Measurements from ENCODE around the gene PIP5K1C. TPM values are rescaled to one million over a fixed set of nuclear protein-coding genes. Genes with fewer than 3 reads are reported as not detected.
"Not testable (repeated sequence)": the region's sequence is repeated elsewhere in the genome, so short reads cannot be mapped to it uniquely, and the experiment has no call there.

The PIP5K1C gene
- total RNA-seq, 1 donor from 2014 or later, result 20.7 TPM

DNA sequence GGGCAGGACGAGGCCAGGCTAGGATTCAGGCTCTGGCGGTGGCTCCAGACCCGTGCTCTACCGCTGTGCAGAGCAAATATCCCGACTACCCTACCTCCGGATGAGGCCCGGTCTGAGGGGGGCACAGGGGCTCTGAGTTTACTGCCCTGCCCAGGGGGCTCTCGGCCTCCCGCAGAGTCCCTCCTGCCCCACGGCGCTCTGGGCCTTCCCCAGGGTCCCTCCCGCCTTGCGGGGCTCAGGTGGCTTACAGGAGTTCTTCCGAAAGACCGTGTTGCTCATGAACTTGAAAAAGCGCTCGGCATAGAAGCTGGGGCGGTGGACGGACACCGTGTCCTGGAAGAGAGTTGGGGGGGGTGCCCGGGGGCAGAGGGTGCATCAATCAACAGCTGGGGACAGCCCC is 54.5 kb downstream of the PIP5K1C start:
- DNase-seq, result no peak

DNA sequence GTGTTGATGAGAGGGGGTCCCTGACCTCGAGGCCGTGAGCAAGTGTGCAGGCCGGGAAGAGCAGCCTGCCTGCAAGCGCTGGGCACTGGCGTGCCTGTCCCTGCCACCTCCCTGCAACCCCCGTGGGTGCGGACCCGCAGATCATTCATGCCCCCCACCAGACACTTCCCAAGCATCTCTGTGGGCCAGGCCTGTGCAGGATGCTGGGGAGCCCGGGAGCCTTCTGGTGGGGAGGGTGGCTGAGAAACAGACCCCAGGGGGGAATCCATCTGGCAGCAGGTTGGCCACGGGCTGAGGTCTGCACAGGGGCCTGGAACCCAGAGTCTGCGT is 55.2 kb downstream of the PIP5K1C start:
- no peak for DNase-seq

DNA sequence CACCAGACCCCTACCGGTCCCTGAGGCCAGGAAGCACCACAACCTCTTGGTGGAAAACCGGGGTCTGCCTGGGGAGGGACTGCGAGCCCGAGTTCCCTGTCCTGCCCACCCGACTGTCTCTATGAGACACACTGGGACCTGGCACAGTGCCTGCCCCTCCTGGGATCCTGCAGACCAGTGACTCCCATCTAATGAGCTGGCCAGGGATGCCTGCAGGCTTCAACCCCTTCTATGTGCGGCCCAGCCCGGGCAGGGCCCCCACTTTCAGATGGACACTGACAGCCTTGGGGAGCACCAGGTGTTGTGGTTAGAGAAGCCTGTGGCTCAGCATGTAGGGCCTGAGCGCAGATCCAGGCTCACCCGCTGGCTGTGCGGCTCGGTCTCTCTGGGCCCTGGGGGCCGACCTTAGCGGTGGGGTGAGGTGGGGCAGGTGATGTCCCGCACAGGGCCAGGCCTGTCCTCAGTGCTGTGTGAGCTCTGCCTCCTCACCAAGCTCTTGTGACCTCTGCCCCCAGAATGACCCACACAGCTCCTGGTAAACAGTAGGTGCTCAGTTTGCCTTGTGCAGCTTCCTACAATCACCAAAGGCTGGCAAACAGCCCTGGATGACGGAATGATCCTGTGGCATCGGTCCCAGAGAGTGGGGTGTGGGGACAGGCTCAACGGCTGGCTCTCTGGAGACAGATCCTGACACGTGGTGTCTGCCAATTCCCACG is 55.8 kb downstream of the PIP5K1C start:
- DNase-seq, result no peak

DNA sequence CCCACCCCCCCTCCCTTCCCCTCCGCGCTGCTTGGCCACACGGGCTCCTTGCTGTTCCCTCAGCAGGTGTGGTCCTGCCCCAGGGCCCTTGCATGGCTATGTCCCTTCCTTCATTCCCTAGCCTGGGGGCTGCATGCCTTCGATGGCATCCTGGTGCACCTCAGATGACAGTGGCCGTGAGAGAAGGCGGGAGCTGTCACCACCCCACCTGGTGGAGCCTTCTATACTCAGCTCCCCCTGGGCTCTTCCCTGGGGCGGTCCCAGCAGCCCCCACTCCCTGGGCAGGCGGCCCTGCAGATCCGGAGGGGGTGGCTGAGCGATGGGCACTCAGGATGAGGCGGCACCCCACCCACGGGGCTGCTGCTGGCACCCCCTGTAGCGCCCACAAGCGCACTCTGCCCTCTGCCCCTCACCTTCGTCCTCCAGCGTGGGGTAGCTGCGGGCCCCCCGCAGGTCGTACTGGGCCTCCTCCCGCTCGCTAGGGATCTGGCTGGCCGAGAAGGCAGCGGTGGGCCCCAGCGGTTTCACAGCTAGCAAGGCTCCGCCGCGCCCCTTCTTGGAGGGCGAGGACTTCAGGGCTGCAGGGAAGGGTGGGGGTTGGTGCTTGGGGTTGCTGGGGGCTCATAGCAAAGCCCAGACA is 56.5 kb downstream of the PIP5K1C start:
- DNase-seq, result no peak

DNA sequence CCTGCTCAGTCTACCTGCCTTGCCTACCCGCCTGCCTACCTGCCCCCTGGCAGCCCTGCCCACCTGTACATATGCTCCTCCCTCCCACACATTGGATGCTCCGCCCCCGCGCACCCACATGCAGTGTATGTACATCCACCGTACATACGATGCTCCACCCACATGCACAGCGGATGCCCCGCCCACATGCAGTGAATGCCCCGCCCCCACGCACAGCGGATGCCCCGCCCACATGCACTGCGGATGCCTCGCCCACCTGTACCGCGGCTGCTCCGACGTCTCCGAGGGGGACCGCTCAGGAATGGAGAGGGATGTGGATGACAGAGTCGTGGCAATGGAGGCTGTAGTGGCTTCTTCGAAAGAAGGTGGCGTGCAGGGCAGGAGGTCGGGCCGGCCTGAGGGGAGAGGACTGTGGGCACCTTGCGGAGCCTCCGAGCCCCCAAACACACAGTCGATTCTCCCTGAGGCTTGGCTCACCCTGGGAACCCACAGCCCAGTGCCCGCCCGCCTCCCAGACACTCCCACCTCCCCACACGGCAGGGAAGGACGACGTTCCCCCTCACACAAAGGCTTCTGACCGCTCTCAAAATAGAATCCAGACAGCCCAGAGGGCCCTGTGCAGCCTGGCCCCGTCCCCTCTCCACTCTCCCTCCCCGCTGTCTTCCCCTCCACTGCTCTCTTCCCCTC is 57.1 kb downstream of the PIP5K1C start:
- no peak for DNase-seq

DNA sequence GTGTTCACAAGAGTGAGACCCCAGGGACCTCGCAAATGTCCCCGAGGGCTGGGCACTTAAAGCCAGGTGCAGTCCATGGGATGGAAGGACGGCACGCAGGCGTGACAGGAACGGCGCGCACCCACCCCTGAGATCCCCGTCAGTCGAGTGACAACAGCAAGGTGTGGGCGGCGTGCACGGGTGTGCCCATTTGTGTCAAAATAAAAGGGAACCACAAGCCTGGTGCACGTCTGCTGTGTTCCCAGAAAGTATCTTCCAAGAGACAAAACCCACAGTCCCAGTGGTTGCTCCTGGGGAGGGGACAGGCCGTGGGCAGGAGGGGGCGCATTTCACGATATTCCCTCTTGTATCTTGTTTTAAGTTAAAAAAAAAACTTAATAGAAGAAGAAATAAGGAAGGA is 58.0 kb downstream of the PIP5K1C start:
- no peak for DNase-seq

DNA sequence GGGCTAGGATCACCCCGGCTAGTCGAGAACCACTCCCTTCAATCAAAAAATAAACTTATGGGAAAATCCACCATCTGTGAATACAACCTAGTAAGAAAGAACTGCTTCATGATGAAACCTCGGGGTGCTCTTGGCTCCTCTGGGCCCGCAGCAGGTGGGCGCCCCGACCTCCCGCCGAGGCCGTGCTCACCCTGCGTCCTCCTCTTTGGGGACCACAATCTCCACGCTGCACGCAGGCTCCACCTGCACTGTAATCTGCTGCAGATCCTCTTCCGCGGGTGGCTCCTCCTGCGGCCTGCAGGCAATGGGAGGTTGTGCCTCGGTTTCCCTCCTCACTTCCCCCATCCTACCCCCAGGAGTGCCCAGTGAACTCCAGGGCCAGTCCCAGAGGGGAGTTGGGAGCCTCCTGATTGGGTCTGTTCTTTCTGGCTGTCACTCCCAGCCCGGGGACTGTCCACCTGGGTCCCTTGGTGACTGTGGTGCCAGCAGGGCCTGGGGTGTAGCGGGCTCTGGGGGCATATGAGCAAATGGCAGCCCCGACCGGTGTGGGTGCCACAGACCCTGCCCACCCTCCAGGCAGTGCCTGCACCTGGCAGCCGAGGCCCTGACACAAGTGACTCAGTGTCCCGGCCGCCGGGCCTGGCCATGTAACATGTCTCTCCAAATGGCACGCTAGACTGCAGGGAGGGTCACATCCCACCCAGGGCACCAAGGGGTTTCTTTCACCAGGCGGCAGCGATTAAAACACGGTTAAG is 58.6 kb downstream of the PIP5K1C start:
- DNase-seq, result no peak

DNA sequence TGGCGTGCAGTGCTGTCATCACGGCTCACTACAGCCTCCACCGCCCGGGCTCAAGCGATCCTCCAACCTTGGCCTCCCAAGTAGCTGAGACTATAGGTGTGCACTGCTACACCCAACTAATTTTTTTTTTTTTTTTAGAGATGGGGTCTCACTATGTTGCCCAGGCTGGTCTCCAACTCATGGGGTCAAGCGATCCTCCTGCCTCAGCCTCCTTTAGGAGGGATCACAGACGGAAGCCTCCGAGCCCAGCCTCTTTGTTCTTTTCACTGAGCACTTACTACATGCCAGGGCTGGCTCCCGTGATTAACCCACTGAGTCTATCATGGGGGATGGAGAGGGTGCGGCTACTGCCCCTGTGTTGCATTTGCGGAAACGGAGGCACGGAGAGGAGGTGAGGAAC is 60.8 kb downstream of the PIP5K1C start:
- no peak for DNase-seq

DNA sequence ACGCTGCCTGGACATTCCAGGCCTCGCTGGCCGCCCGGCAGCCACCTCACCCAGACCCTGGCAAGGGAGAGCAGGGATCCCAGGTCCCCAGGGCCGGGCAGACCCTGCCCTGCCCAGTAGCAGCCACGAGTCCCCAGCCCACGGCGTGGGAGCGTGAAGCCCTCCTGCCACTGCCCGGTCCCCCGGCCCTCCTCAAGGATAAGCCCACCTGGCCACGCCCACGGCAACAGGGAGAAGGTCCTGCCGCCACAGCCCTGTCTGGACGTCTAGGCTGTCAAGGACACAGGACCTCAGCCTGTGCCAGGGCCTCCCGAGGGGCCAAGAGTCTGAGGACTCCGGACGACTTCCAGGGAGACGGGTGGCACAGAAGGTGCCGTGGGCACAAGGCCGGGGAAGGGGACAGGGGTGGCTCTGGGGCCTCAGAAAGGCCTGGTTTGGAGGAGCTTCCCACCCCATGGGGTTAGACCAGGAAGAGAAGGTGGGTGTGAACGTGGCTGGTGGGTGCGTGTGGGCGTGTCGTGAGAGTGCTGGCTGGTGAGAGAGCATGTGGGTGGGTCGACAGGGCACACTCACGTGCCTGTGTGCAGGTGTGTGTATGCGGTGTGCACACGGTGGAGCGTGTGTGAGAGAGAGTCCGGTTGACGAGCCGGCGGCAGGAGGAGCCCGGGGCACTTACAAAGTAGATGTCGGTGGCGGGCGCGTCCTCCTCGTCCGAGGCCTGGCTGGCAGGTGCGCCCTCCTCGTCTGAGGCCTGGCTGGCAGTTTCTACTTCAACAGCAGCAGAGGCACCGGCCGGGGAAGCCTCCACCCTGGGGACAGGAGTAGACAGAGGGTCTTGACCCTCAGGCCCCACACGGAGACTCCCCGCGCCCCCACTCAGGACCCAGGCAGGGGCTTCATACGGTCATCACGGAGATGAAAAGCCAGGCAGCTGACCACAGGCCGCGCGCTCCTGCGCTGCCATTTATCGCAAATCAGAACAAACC is 61.8 kb downstream of the PIP5K1C start:
- DNase-seq, result no peak

DNA sequence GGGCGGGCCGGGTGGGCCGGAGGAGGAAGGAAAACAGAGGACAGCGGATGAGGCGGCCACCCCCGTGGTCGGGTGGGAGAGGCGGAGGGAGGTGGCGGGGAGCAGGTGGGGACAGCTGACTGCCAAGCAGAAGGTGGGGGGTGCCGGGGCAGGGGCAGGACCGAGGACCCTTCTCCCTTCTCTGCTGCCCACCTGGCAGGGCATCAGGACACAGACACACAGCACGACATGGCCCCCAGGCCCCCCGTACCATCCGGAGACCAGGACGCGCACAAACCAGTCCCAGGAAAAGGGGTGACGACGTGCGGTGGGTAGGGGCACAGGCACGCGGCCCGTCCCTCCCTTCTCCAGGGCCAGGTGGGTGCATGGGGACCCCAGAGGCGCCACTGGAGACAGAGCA is 62.6 kb downstream of the PIP5K1C start:
- DNase-seq, result no peak

DNA sequence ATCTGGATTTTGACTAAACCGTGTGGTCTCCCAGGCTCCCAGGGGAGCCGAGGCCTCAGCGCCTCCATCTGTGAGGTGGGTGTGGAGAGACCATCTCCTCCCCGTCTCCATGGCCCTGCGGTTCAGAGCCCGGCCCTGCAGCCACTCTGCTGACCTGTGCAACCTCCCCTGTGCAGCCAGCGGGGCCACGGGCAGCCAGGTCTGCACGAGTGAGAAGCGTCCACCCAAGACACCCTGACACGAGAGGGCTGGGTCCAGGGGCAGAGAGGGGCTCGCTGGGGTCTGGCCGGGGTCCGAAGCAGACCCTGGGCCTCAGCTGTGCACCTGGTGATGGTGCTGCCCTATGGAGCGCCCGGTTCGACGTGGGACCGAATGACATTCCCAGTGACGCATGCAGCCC is 63.3 kb downstream of the PIP5K1C start:
- no peak for DNase-seq

DNA sequence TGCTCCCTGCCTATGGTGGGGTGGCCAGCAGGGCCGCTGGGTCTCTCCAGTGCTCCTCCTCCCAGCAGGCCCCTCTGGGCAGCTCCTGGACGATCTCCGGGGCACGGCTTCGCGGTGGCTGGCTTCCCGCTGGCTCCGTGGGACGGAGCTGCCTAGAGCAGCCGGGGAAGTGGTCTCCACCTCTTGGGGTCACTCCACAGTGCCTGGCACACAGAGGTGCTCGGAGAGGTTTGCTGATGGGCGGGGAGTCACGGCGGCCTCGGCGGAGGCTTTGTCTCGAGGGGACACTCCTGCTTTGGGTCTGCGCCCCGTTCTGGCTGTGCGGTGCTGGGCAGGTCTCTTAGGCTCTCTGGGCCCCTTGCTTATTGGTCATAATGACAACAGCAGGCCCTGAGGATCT is 63.8 kb downstream of the PIP5K1C start:
- DNase-seq, result no peak

DNA sequence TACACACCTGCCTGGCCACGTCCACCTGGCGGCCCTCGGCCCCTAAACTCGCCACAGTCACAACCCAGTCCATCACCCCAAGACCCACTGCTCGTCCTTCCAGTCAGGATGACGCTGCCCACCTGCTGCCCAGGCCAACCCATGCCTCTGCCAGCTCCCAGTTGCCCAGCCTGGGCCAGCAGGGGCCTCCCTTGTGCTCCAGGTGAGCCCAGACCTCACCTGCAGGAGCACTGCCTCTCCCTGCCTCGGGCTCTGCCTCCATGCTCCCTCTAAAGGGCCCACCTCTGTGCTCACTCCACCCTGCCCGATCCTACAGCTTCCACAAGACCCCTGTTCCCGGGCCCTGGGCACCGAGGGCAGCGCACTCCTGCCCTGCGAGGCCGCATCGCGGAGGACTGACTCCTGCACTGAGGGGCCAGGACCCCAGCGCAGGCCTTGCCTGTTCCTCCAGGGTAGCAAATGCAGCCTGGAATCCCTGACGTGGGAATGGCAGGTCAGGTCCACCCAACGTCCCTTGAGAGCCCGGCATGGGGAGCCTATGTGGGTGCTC is 65.7 kb downstream of the PIP5K1C start:
- no peak for DNase-seq

DNA sequence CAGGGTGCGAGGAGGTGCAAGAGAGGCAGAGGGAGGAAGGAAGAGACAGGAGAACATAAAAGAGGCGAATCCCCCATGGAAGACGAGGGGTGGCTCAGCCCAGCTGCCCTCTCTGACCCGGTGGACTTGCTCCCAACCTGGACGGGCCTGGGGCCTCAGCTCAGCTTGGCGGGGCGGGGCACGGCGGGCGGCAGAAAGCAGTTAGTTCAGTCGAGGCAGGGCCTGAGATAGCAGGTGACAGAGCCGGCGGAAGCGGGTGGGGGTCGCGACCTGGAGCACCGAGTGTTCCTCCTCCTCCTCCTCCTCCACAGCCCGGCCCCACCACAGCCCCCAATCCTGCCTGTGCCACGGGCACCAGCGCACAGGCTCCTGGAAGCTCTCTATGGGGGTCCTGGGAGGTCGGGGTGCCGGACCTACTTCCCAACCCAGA is 66.7 kb downstream of the PIP5K1C start:
- no peak for DNase-seq

DNA sequence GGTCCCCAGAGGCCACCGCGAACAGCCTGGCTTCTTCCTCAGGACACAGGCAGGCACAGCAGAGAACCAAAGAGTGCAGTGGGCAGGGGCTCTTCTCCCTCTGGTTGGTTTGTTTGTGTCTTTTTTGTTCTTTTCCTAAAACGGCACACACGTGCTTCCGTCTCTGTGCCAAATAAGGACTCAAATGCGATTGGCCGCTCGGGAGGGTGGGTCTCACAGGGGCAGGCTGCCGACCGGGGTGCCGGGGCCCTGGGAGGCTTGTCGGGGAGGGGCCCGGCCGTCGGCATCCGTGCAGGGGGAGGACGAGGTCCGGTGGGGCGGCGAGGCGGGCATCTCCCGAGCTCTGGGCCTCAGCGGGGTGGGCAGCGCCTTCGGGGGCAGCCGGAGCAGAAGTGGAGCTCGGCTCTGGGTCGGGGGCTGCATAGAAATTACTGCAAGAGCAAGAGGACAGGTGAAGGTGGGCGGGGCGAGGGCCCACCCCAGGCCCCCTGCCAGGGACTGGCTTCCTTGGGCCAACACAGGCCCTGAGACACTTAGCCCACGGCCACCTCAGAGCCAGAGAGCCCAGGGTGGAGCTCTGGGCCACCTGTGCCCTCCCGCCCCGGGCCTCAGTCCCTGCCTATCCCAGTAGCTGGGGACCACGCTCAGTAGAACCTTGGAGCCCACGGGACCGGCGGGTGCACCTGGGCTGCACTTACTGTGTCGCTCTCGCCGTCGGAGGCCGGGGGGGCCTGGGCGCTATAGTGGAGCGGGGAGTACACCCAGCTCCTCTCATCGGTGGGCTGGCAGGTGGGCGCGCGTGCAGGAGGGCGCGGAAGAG is 67.3 kb downstream of the PIP5K1C start:
- DNase-seq, result no peak

DNA sequence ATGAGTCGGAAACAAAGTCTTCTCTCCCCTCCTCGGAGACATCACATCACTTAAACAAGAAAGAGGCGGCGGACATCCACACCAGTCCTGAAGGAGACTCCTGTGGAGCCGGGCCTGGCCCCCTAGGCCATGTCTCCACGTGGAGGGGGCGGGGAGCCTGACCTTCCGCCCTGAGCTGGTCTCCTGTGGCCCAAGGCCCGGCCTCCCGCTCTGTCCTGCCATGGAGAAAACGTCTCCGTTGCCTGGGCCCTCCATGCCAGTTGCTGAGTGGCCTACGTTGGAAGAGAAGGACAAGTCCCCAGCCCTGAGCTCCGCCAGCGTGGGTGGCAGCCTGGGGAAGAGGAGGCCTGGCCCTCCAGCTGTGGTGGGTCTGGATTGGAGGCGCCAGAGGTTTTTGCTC is 68.2 kb downstream of the PIP5K1C start:
- no peak for DNase-seq

DNA sequence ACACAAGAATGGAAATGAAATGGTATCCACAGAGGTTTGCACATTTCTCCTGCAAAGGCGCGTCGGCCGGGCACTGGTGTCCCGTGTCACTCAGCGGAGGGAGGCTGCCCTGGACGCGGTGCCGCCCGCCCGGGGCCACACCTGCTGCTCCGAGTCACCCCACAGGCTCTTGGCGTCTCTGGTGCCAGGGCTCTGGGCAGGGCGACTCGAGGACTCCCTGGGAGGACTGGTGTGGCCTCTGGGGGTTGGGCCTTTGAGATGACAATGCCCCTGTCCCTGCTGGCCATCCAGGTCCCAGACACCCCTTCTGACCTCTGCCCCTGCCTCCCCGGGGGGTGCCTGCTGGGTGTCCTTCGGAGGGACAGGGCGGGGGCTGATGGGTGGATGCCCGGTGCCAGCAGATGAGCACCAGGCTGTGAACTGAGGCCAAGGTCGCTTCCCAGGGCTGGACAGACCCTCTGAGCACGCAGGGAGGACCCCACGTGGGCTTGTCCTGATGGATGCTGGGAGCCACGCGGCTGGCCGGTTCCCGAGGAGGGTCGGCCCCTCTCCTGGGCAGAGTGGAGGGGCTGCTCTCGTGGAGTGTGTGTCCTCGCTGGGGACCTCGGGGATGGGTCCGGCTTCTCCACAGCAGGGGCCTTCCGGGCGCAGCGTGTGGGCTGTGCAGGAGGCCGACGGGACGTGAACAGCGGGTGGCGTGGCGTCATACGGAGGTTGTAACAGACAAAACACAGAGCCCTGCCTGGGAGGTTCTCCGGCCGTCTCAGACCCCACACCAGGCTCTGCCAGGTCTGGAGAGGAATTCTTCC is 69.0 kb downstream of the PIP5K1C start:
- DNase-seq, result no peak

DNA sequence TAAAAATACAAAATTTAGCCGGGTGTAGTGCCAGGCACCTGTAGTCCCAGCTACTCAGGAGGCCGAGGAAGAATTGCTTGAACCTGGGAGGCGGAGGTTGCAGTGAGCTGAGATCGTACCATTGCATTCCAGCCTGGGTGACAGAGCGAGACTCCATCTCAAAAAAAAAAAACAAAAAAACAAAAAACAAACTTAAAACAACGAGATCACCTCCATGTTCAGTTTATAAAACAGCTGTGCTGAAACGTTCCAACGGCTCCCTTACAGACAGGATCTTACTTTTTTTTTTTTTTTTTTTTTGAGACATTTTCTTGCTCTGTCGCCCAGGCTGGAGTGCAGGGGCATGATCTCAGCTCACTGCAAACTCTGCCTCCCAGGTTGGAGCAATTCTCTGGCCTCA is 71.5 kb downstream of the PIP5K1C start:
- DNase-seq, result not testable (repeated sequence)

DNA sequence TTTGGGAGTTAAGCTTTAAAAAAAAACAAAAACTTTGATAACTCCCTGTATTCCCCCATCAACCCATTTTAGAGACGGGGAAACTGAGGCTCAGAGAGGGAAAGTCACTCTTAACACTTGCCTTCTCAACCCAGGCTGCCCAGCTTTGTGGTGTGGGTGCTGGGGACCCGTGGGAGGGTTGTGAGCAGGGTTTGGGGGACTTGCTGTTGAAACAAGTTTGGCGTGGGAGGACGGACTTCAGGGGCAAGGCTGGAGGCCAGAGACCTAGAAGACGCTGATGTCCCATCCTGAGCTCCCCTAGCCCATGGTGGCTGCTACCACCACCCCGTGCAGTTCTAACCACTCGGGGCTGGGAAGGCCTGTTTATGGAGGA is 72.9 kb downstream of the PIP5K1C start:
- no peak for DNase-seq

Data from tongue (tissue), 2 donors.